OCI-LY3 (cell line): ENCODE data around the gene ACBD5.

Experiments used
- H2AFZ ChIP-seq: fragments of 200-600, 300-600 bp; shearing (Covaris generic); 2 replicates; pipeline ENCODE4 v1.6.0; 2014; ENCODE audit warnings: antibody characterized with exemption, low read depth, low read length
- H3K27ac ChIP-seq: fragments of 200-600, 300-600 bp; sonication (generic); 2 replicates; pipeline ENCODE4 v1.5.1; 2014; ENCODE audit warnings: mild to moderate bottlenecking, low read length, moderate library complexity, mixed read lengths
- H3K27me3 ChIP-seq: fragments of 200-600, 300-600 bp; sonication (generic); 2 replicates; pipeline ENCODE4 v1.6.1; 2014; ENCODE audit warnings: low read depth, low read length, mixed read lengths
- H3K36me3 ChIP-seq: fragments of 200-600, 300-600 bp; sonication (generic); replicated peaks from 2 replicates; pipeline ENCODE3; 2014; ENCODE audit warnings: low read depth, low read length, mixed read lengths
- H3K4me1 ChIP-seq: fragments of 300-600, 200-600 bp; sonication (generic); 2 replicates; pipeline ENCODE4 v1.6.1; 2014; ENCODE audit warnings: low read length, mixed read lengths
- H3K4me2 ChIP-seq: fragments of 200-600, 300-600 bp; sonication (generic); 2 replicates; pipeline ENCODE4 v1.6.1; 2014; ENCODE audit warnings: low read length, mixed read lengths
- H3K4me3 ChIP-seq: fragments of 300-600, 200-600 bp; sonication (generic); 2 replicates; pipeline ENCODE4 v1.5.1; 2014; ENCODE audit warnings: antibody characterized with exemption, mild to moderate bottlenecking, low read length, moderate library complexity
- H3K79me2 ChIP-seq: fragments of 300-600, 200-600 bp; shearing (Covaris generic); 2 replicates; pipeline ENCODE4 v1.6.1; 2014; ENCODE audit warnings: mild to moderate bottlenecking, low read length, mixed read lengths
- H3K9ac ChIP-seq: fragments of 300-600, 200-600 bp; shearing (Covaris generic); 2 replicates; pipeline ENCODE4 v1.6.0; 2014; ENCODE audit warnings: mild to moderate bottlenecking, low read length, moderate library complexity
- H3K9me3 ChIP-seq: fragments of 200-600, 300-600 bp; shearing (Covaris generic); 2 replicates; pipeline ENCODE4 v1.6.1; 2014; ENCODE audit warnings: low read length, mixed read lengths; ENCODE audit not compliant: insufficient read depth
- H4K20me1 ChIP-seq: fragments of 200-600, 300-600 bp; sonication (generic); 2 replicates; pipeline ENCODE4 v1.6.1; 2016; ENCODE audit warnings: low read length, mixed read lengths; ENCODE audit not compliant: insufficient read depth
- CTCF ChIP-seq: fragments of 200-600, 300-600 bp; sonication (generic); IDR thresholded peaks from 2 replicates; pipeline ENCODE4 v1.5.1; 2014; ENCODE audit warnings: antibody characterized with exemption, low read length, low read depth
- EZH2phosphoT487 ChIP-seq: fragments of 200-600 bp; shearing (Covaris generic); IDR thresholded peaks from 2 replicates; pipeline ENCODE4 v1.6.1; 2018; ENCODE audit warnings: antibody characterized with exemption, mixed run types, low read depth

The ACBD5 gene

GRCh38 chr10:27150261-27150660, 90.3 kb downstream of the ACBD5 start:
- Histone ChIP-seq H3K36me3 (peaks cover 31% of the 10 kb centered on the region), H3K27me3 (no peaks in the 10 kb centered on the region), H3K27ac (no peak overlapping the region), H3K4me2 (no peak overlapping the region), H3K9ac (no peak overlapping the region), H3K9me3 (no peaks in the 10 kb centered on the region), H3K79me2 (peaks cover 94% of the 10 kb centered on the region), H2AFZ (no peak overlapping the region), H3K4me3 (no peak overlapping the region), H3K4me1 (peaks cover 12% of the 10 kb centered on the region), H4K20me1 (peaks cover 24% of the 10 kb centered on the region)
- no peak for TF ChIP-seq EZH2phosphoT487
- no peak for TF ChIP-seq CTCF

GRCh38 chr10:27147701-27148100, 92.9 kb downstream of the ACBD5 start:
- no peak overlapping the region for H3K4me2 ChIP-seq

GRCh38 chr10:27145937-27146336, 94.7 kb downstream of the ACBD5 start:
- H3K27ac ChIP-seq = no peak overlapping the region
- H3K36me3 ChIP-seq = peaks cover 31% of the 10 kb centered on the region
- no peaks in the 10 kb centered on the region for H3K27me3 ChIP-seq
- H2AFZ ChIP-seq = no peak overlapping the region
- TF ChIP-seq EZH2phosphoT487 = no peak
- no peak for TF ChIP-seq CTCF
- H3K9me3 ChIP-seq = no peaks in the 10 kb centered on the region
- no peaks in the 10 kb centered on the region for H3K4me1 ChIP-seq
- no peak overlapping the region for H3K4me3 ChIP-seq
- H4K20me1 ChIP-seq = peaks cover 9% of the 10 kb centered on the region; the same call in 1 of the 2 replicates
- no peak overlapping the region for H3K9ac ChIP-seq
- no peak overlapping the region for H3K4me2 ChIP-seq
- H3K79me2 ChIP-seq = peaks cover 67% of the 10 kb centered on the region

More at GRCh38 chr10:27147701-27148100, 92.9 kb downstream of the ACBD5 start:
- Histone ChIP-seq H3K4me1 (peaks cover 8% of the 10 kb centered on the region), H3K27me3 (no peaks in the 10 kb centered on the region), H3K4me3 (no peak overlapping the region), H3K79me2 (peaks cover 85% of the 10 kb centered on the region), H3K27ac (no peak overlapping the region), H3K9me3 (no peaks in the 10 kb centered on the region), H4K20me1 (peaks cover 20% of the 10 kb centered on the region), H3K9ac (no peak overlapping the region), H2AFZ (no peak overlapping the region), H3K36me3 (peaks cover 40% of the 10 kb centered on the region)
- TF ChIP-seq CTCF (no peak), EZH2phosphoT487 (no peak)
